NOMO-1 treated with dmso at 0.1 percent for 144 hours (cell line): ENCODE measurements around the gene MAPRE2.
A peak's percentile ranks its signal among the peaks of the same experiment; 100 is the strongest.

Experiments used
- DNase-seq: peaks from one replicate; lab custom pipeline; 2025; ENCODE audit not compliant: unreplicated experiment; lab: John Stamatoyannopoulos, UW

The MAPRE2 gene

GRCh38 chr18:35040988-35041814 lies at the start of gene MAPRE2:
TSS of gene MAPRE2 (plus strand) at chr18:35041413. CDS start at chr18:35041540, 127 bp downstream.
- DNase-seq, result peak; percentile 88

- DNase-seq, result no peak
These were observed 49.7 kb upstream of the MAPRE2 start for GRCh38 chr18:34991561-34991960.

GRCh38 chr18:34993289-34993688 lies 47.9 kb upstream of the MAPRE2 start:
- DNase-seq, result peak; percentile 25

GRCh38 chr18:34995746-34996145 lies 45.5 kb upstream of the MAPRE2 start:
- DNase-seq, result no peak

GRCh38 chr18:34998661-34999060 lies 42.6 kb upstream of the MAPRE2 start:
- DNase-seq, result no peak

- DNase-seq, result no peak
These were observed 41.4 kb upstream of the MAPRE2 start for GRCh38 chr18:34999756-35000289.

GRCh38 chr18:35000457-35000856 lies 40.8 kb upstream of the MAPRE2 start:
- DNase-seq, result no peak

- DNase-seq, result no peak
These were observed 39.1 kb upstream of the MAPRE2 start for GRCh38 chr18:35002120-35002519.

GRCh38 chr18:35005963-35006577 lies 35.1 kb upstream of the MAPRE2 start:
- peak; percentile 46 for DNase-seq

- no peak for DNase-seq
These were observed 31.1 kb upstream of the MAPRE2 start for GRCh38 chr18:35010156-35010555.

GRCh38 chr18:35010993-35011392 lies 30.2 kb upstream of the MAPRE2 start:
- DNase-seq, result no peak

- no peak for DNase-seq
These were observed 21.3 kb upstream of the MAPRE2 start for GRCh38 chr18:35019933-35020332.

- no peak for DNase-seq
These were observed 18.7 kb upstream of the MAPRE2 start for GRCh38 chr18:35022426-35023001.

GRCh38 chr18:35024196-35024595 lies 17.0 kb upstream of the MAPRE2 start:
- no peak for DNase-seq

- no peak for DNase-seq
These were observed 16.2 kb upstream of the MAPRE2 start for GRCh38 chr18:35024965-35025364.

GRCh38 chr18:35026407-35027061 lies 14.7 kb upstream of the MAPRE2 start:
- DNase-seq, result no peak

- DNase-seq, result no peak
These were observed 14.0 kb upstream of the MAPRE2 start for GRCh38 chr18:35027206-35027605.

- no peak for DNase-seq
These were observed 12.7 kb upstream of the MAPRE2 start for GRCh38 chr18:35028536-35028935.

GRCh38 chr18:35029103-35029502 lies 12.1 kb upstream of the MAPRE2 start:
- DNase-seq, result no peak

- no peak for DNase-seq
These were observed 11.4 kb upstream of the MAPRE2 start for GRCh38 chr18:35029770-35030169.

GRCh38 chr18:35030277-35030989 lies 10.8 kb upstream of the MAPRE2 start:
- DNase-seq, result no peak
